GM12878 (cell line): ENCODE data around the gene UGT1A8. TPM values are rescaled to one million over a fixed set of nuclear protein-coding genes. Genes with fewer than 3 reads are reported as not detected.
"Not testable (repeated sequence)": the region's sequence is repeated elsewhere in the genome, so short reads cannot be mapped to it uniquely, and the experiment has no call there.

Experiments
- ATAC-seq: fragments of 200-7000 bp; cut with Tn5 transposase; 3 replicates; pipeline ENCODE4 v1.9.1; 2020; ENCODE audit warnings: mild to moderate bottlenecking, moderate library complexity
- BruUV-seq: library from RNA; stranded (reverse); fragments of 400-500 nt; replicated peaks from 2 replicates; lab custom pipeline; 2021; lab: Mats Ljungman, UMichigan
- CTCF ChIA-PET: fragments of 300-600 bp; sonication (Branson Sonifier 250); formaldehyde crosslinking; extraction: SDS; loops from one replicate; lab custom pipeline; 2021; ENCODE audit warnings: inconsistent platforms; lab: Yijun Ruan, JAX
- POLR2A ChIA-PET: fragments of 350-600 bp; formaldehyde crosslinking; extraction: SDS; loops from one replicate; lab custom pipeline; 2021; ENCODE audit warnings: inconsistent platforms; lab: Charles Lee
- RAD21 ChIA-PET: fragments of 300-600 bp; sonication (Branson Sonifier 250); formaldehyde crosslinking; loops from one replicate; lab custom pipeline; 2023; ENCODE audit warnings: antibody characterized with exemption; ENCODE audit not compliant: unreplicated experiment; lab: Charles Lee
- SMC1A ChIA-PET: fragments of 300-600 bp; sonication (Branson Sonifier 250); formaldehyde crosslinking; loops from one replicate; lab custom pipeline; 2023; ENCODE audit not compliant: unreplicated experiment, uncharacterized antibody; lab: Charles Lee
- DNase-seq: peaks from one replicate; pipeline ENCODE4 v3.0.0-alpha.2; 2011; ENCODE audit warnings: low read depth, low spot score
- FAIRE-seq: peaks from 3 replicates; lab custom pipeline; 2011; peaks lifted over from hg19 to GRCh38; lab: Jason Lieb, UNC
- H2AFZ ChIP-seq: 2 replicates; pipeline ENCODE4 v1.6.0; 2011; ENCODE audit warnings: low read depth, low read length, control low read depth; ENCODE audit not compliant: control insufficient read depth
- H3K27ac ChIP-seq: 2 replicates; pipeline ENCODE4 v1.5.1; 2011; ENCODE audit warnings: control low read depth; ENCODE audit not compliant: control insufficient read depth, insufficient read depth
- H3K27me3 ChIP-seq, 2 experiments: replicated peaks in 1 of 2; 2 replicates each; pipeline versions ENCODE4 v1.6.0 to v1.6.1; 2011; ENCODE audit warnings: low read length in 1 of 2; ENCODE audit not compliant: control insufficient read depth in 2 of 2, insufficient read depth in 2 of 2
- H3K36me3 ChIP-seq, 2 experiments: 2 replicates each; pipeline ENCODE4 v1.5.1; 2011; ENCODE audit warnings: low read length in 1 of 2; ENCODE audit not compliant: control insufficient read depth in 2 of 2, insufficient read depth in 2 of 2
- H3K4me1 ChIP-seq: 2 replicates; pipeline ENCODE4 v1.6.1; 2011; ENCODE audit warnings: mild to moderate bottlenecking, low read length, moderate library complexity, mixed read lengths; ENCODE audit not compliant: control insufficient read depth, insufficient read depth
- H3K4me2 ChIP-seq: 2 replicates; pipeline ENCODE4 v1.6.0; 2011; ENCODE audit warnings: control low read depth; ENCODE audit not compliant: control insufficient read depth, insufficient read depth
- H3K4me3 ChIP-seq: fragments of 200-600 bp; sonication (generic); 2 replicates; pipeline ENCODE4 v1.5.1; 2016
- H3K79me2 ChIP-seq: 2 replicates; pipeline ENCODE4 v1.6.0; 2011; ENCODE audit warnings: low read length; ENCODE audit not compliant: control insufficient read depth, insufficient read depth
- H3K9ac ChIP-seq: 2 replicates; pipeline ENCODE4 v1.8.0; 2011; ENCODE audit warnings: low read length, control low read depth, mixed read lengths; ENCODE audit not compliant: control insufficient read depth, insufficient read depth
- H3K9me3 ChIP-seq: replicated peaks from 3 replicates; pipeline ENCODE4 v1.5.1; 2011; ENCODE audit warnings: mild to moderate bottlenecking, low read length; ENCODE audit not compliant: control insufficient read depth, insufficient read depth
- H4K20me1 ChIP-seq: 2 replicates; pipeline ENCODE4 v1.6.0; 2011; ENCODE audit not compliant: control insufficient read depth, insufficient read depth
- PBX3 ChIP-seq: IDR thresholded peaks from 2 replicates; pipeline ENCODE4 v1.6.1; 2011; ENCODE audit warnings: mild to moderate bottlenecking, low read depth, low read length, moderate library complexity; ENCODE audit not compliant: insufficient replicate concordance
- RBBP5 ChIP-seq: fragments of 200-600 bp; sonication (generic); conservative IDR thresholded peaks from 2 replicates; pipeline ENCODE4 v1.6.1; 2016
- ZBTB4 ChIP-seq: fragments of 450-650 bp; formaldehyde crosslinking; IDR thresholded peaks from 2 replicates; pipeline ENCODE4 v1.4.0; 2022; ENCODE audit warnings: mild to moderate bottlenecking, moderate library complexity
- WGBS: methylation state at CpG from one replicate; pipeline ENCODE4 v1.1.6; 2016; ENCODE audit warnings: low lambda C conversion rate; ENCODE audit not compliant: insufficient replicate concordance, insufficient coverage; ENCODE audit errors: missing lambda C conversion rate; 5-methylcytosine and 5-hydroxymethylcytosine counted together
- in situ Hi-C: fragments of 300-500 bp; cut with MboI; formaldehyde crosslinking; loops from 9 replicates; pipeline ENCODE4 v1.14.3; 2018; ENCODE audit warnings: mixed read lengths
- intact Hi-C: fragments of 100-400 bp; cut with micrococcal nuclease; formaldehyde crosslinking; loops from one replicate; pipeline ENCODE4 v1.14.2; 2022; ENCODE audit not compliant: unreplicated experiment
- polyA plus RNA-seq, 11 experiments: library from polyadenylated mRNA; depleted of rRNA in 4 of 11; unstranded in 6 of 11; stranded (reverse) in 5 of 11; fragments of >200 nt; fragmentation: Nextera tagmentation in 4 of 11; fragmentation: Illumina TruSeq in 1 of 11; extraction: Ambion mirVana in 4 of 11; extraction: Trizol in 1 of 11; gene quantifications; 1 replicate in 1 of 11; 2 replicates in 10 of 11; pipeline versions ENCODE4 v1.2.1 to v1.2.3, GENCODE V29; 2011 to 2016; ENCODE audit warnings: inconsistent platforms in 2 of 11, missing spikeins in 2 of 11, low read depth in 1 of 11
- total RNA-seq, 4 experiments: library from RNA; depleted of rRNA in 3 of 4; stranded (reverse); fragments of >200 nt in 3 of 4; fragmentation: Illumina TruSeq in 1 of 4; extraction: Trizol in 1 of 4; gene quantifications; 2 replicates each; pipeline versions ENCODE4 v1.2.1 to v1.2.3, GENCODE V29; 2013 to 2021

The UGT1A8 gene
- total and polyA plus RNA-seq, 10 of the 15 experiments (the other 5 are each of a cell fraction or from before 2014, with no cell fraction given): not detected

DNA sequence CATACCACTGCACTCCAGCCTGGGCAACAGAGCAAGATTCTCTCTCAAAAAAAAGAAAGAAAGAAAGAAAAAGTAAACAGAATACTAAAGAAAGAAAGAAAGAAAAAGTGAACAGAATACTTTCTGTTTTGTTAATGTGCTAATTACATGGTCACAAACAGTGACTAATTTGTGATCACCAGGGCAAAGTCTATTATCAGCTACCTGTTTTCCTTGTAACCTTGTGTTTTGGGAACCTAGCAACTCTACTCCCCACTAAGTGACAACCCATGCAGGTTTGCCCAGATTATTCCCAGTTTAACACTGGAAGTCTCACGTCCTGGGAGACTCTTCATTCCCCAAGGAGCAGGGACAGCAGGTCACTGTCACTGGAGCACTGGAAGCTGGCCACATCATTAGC, 37.6 kb downstream of the UGT1A8 start:
- no TSS peak for BruUV-seq
- no peak for ATAC-seq
- no peaks in the 10 kb centered on the region for H3K36me3 ChIP-seq
- no peak overlapping the region for H3K9ac ChIP-seq
- 0% methylated on average over 1 of the region's 1 CpG for WGBS
- H3K4me3 ChIP-seq: no peak overlapping the region
- ChIA-PET CTCF (no interaction called here), POLR2A (no interaction called here), RAD21 (no interaction called here), SMC1A (interaction anchor here (1.3 kb wide), 1 partner anchor 44 kb away, joined by 3 read pairs; no protein-coding TSS in a partner anchor)
- intact Hi-C loops: no loop called here
- H3K4me2 ChIP-seq: no peak overlapping the region
- in situ Hi-C loops: no loop called here
- H3K27me3 ChIP-seq: no peaks in the 10 kb centered on the region
- no peaks in the 10 kb centered on the region for H4K20me1 ChIP-seq
- DNase-seq: no peak
- TF ChIP-seq RBBP5 (no peak), PBX3 (no peak), ZBTB4 (CRISPR knock-in tag) (no peak)
- H2AFZ ChIP-seq: no peak overlapping the region
- no peaks in the 10 kb centered on the region for H3K4me1 ChIP-seq
- H3K27ac ChIP-seq: no peak overlapping the region
- FAIRE-seq: no peak
- H3K79me2 ChIP-seq: no peaks in the 10 kb centered on the region
- H3K9me3 ChIP-seq: peaks cover 2% of the 10 kb centered on the region; the same call in 1 of the 3 replicates

DNA sequence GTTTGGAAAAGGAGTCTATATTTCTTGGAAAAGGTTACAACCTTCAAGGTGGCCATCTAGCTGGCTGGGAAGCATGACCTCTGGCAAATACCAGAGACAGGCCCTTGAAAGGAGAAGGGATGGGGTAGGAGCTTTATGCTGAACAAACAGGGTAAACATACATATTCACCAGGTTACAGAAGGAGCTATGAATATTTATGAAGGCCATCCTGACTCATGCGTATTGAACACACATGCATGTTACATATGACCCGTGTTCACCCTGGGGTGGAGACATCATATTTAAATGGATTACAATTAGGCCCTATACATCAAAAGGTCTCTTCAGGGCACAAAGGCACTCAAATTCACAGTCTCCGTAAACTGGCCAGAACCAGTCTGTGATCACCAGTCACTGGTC, 38.5 kb downstream of the UGT1A8 start:
- H2AFZ ChIP-seq, H3K36me3 ChIP-seq, H3K4me2 ChIP-seq, BruUV-seq, H3K27me3 ChIP-seq, H3K27ac ChIP-seq, H3K4me1 ChIP-seq, intact Hi-C loops, SMC1A ChIA-PET, ATAC-seq, RAD21 ChIA-PET, H3K9me3 ChIP-seq, H3K9ac ChIP-seq, CTCF ChIA-PET, H4K20me1 ChIP-seq, DNase-seq, H3K4me3 ChIP-seq, H3K79me2 ChIP-seq, POLR2A ChIA-PET, in situ Hi-C loops: not testable (repeated sequence)
- WGBS: 83% methylated on average over 3 of the region's 3 CpGs
- FAIRE-seq: peak; percentile 86
